ENCODE results near the gene NKAIN4. TPM values are rescaled to one million over a fixed set of nuclear protein-coding genes. Genes with fewer than 3 reads are reported as not detected.

The NKAIN4 gene
- total RNA-seq, 2 experiments from 2014 or later = not detected

- H3K9me3 ChIP-seq (ENCODE audit: low read length) = no peaks in the 10 kb centered on the region
- no TSS peak for BruUV-seq (replicated peaks)
- ChIA-PET CTCF (ENCODE audit: unreplicated experiment) (no interaction called here), POLR2A (no interaction called here)
- H3K79me2 ChIP-seq (ENCODE audit: insufficient read depth, low read depth, low read length) = no peaks in the 10 kb centered on the region
- H3K36me3 ChIP-seq (ENCODE audit: insufficient read depth, low read length) = no peaks in the 10 kb centered on the region
- no peak overlapping the region for H3K4me2 ChIP-seq (ENCODE audit: low read length)
- no peaks in the 10 kb centered on the region for H4K20me1 ChIP-seq (ENCODE audit: insufficient read depth, low read length)
- intact Hi-C loops (cut with micrococcal nuclease; ENCODE audit: unreplicated experiment) = no loop called here
- H3K4me1 ChIP-seq (ENCODE audit: insufficient read depth, low read length, poor library complexity, severe bottlenecking) = no peaks in the 10 kb centered on the region
- no peaks in the 10 kb centered on the region for H3K9me2 ChIP-seq (ENCODE audit: insufficient read depth, low read length)
- no peak overlapping the region for H3K4me3 ChIP-seq (ENCODE audit: low read depth, low read length, poor library complexity, severe bottlenecking)
- TF ChIP-seq EZH2phosphoT487 (IDR thresholded peaks at IDR 0.05; ENCODE audit: borderline replicate concordance, low read depth, low read length) = no peak
- TF ChIP-seq, protein P1, sequence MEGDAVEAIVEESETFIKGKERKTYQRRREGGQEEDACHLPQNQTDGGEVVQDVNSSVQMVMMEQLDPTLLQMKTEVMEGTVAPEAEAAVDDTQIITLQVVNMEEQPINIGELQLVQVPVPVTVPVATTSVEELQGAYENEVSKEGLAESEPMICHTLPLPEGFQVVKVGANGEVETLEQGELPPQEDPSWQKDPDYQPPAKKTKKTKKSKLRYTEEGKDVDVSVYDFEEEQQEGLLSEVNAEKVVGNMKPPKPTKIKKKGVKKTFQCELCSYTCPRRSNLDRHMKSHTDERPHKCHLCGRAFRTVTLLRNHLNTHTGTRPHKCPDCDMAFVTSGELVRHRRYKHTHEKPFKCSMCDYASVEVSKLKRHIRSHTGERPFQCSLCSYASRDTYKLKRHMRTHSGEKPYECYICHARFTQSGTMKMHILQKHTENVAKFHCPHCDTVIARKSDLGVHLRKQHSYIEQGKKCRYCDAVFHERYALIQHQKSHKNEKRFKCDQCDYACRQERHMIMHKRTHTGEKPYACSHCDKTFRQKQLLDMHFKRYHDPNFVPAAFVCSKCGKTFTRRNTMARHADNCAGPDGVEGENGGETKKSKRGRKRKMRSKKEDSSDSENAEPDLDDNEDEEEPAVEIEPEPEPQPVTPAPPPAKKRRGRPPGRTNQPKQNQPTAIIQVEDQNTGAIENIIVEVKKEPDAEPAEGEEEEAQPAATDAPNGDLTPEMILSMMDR (conservative IDR thresholded peaks at IDR 0.05; ENCODE audit: low read length) = no peak
- no peak for DNase-seq (ENCODE audit: low spot score)
- no peak overlapping the region for H3K27ac ChIP-seq (ENCODE audit: low read depth, low read length, poor library complexity, severe bottlenecking)
- H2AFZ ChIP-seq (ENCODE audit: low read length) = no peak overlapping the region
Measured at GRCh38 chr20:63247671-63248228, 6.5 kb downstream of the NKAIN4 start.

DNA sequence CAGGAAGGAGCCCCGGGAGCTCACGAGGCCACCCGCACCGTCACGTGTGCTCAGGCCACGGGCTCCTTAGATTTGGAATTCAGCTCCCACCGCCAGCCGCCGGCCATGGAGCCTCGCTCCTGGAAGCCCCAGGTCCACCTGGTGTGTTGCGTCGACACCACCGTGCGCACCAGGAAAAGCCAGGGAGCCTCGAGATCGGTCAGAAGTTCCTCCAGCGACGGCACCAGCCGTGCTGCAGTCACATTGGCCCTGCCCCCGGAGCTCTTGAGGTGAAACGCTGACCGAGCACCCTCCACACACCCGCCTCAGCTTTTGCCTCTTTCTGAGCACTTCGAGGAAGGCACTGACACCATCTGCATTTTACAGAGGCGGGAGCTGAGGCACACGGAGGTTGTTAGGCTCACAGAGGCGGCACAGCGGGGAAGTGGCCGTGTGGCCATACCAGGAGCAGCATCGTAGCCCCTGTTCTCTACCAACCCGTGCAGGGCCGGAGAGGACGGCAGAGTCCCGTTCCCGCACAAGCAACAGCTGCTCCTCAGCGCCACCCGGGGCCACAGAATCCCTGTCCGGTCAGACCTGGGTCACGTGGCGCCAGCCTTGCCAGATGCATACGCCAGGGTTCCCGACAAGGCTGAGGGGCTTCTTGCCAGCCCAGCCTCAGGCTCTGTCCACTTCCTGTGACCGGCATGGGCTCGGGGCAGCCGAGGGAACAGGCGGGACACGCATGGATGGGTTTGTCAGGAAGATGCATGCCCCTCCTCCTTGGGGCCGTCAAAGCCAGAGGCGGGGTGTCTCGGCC lies 7.6 kb downstream of the NKAIN4 start:
- no peaks in the 10 kb centered on the region for H3K4me1 ChIP-seq (ENCODE audit: insufficient read depth, low read length, poor library complexity, severe bottlenecking)
- intact Hi-C loops (cut with micrococcal nuclease; ENCODE audit: unreplicated experiment) = no loop called here
- no peaks in the 10 kb centered on the region for H3K9me2 ChIP-seq (ENCODE audit: insufficient read depth, low read length)
- H3K9me3 ChIP-seq (ENCODE audit: low read length) = no peaks in the 10 kb centered on the region
- no peak overlapping the region for H3K4me2 ChIP-seq (ENCODE audit: low read length)
- H2AFZ ChIP-seq (ENCODE audit: low read length) = no peak overlapping the region
- no peak for DNase-seq (ENCODE audit: low spot score)
- BruUV-seq (replicated peaks) = no TSS peak
- ChIA-PET POLR2A (no interaction called here), CTCF (ENCODE audit: unreplicated experiment) (interaction anchor here (0.6 kb wide), 1 partner anchor 22 kb away, joined by 3 read pairs; no protein-coding TSS in a partner anchor)
- H3K79me2 ChIP-seq (ENCODE audit: insufficient read depth, low read depth, low read length) = no peaks in the 10 kb centered on the region
- no peaks in the 10 kb centered on the region for H4K20me1 ChIP-seq (ENCODE audit: insufficient read depth, low read length)
- no peak for TF ChIP-seq EZH2phosphoT487 (IDR thresholded peaks at IDR 0.05; ENCODE audit: borderline replicate concordance, low read depth, low read length)
- TF ChIP-seq, protein P1 (conservative IDR thresholded peaks at IDR 0.05; ENCODE audit: low read length) = no peak
- no peaks in the 10 kb centered on the region for H3K36me3 ChIP-seq (ENCODE audit: insufficient read depth, low read length)
- no peak overlapping the region for H3K4me3 ChIP-seq (ENCODE audit: low read depth, low read length, poor library complexity, severe bottlenecking)
- no peak overlapping the region for H3K27ac ChIP-seq (ENCODE audit: low read depth, low read length, poor library complexity, severe bottlenecking)

- intact Hi-C loops (cut with micrococcal nuclease; ENCODE audit: unreplicated experiment) = no loop called here
- no peak for DNase-seq (ENCODE audit: low spot score)
Measured at GRCh38 chr20:63244468-63244867, 9.8 kb downstream of the NKAIN4 start.

More at GRCh38 chr20:63244468-63244867, 9.8 kb downstream of the NKAIN4 start:
- H3K9me3 ChIP-seq (ENCODE audit: low read length) = no peaks in the 10 kb centered on the region
- H3K4me3 ChIP-seq (ENCODE audit: low read depth, low read length, poor library complexity, severe bottlenecking) = no peak overlapping the region
- ChIA-PET CTCF (ENCODE audit: unreplicated experiment) (no interaction called here), POLR2A (no interaction called here)
- H2AFZ ChIP-seq (ENCODE audit: low read length) = no peak overlapping the region
- H3K4me1 ChIP-seq (ENCODE audit: insufficient read depth, low read length, poor library complexity, severe bottlenecking) = no peaks in the 10 kb centered on the region
- H3K79me2 ChIP-seq (ENCODE audit: insufficient read depth, low read depth, low read length) = no peaks in the 10 kb centered on the region
- TF ChIP-seq, protein P1 (conservative IDR thresholded peaks at IDR 0.05; ENCODE audit: low read length) = no peak
- TF ChIP-seq EZH2phosphoT487 (IDR thresholded peaks at IDR 0.05; ENCODE audit: borderline replicate concordance, low read depth, low read length) = no peak
- H4K20me1 ChIP-seq (ENCODE audit: insufficient read depth, low read length) = no peaks in the 10 kb centered on the region
- H3K4me2 ChIP-seq (ENCODE audit: low read length) = no peak overlapping the region
- H3K9me2 ChIP-seq (ENCODE audit: insufficient read depth, low read length) = no peaks in the 10 kb centered on the region
- no peak overlapping the region for H3K27ac ChIP-seq (ENCODE audit: low read depth, low read length, poor library complexity, severe bottlenecking)
- H3K36me3 ChIP-seq (ENCODE audit: insufficient read depth, low read length) = no peaks in the 10 kb centered on the region
- BruUV-seq (replicated peaks) = no TSS peak

All from OCI-LY7 (cell line).